Loucy (cell line): ENCODE measurements around the gene CCDC92B.

Experiments
- H2AFZ ChIP-seq: fragments of 200-600 bp; sonication (generic); 2 replicates; pipeline ENCODE4 v1.6.0; 2016; ENCODE audit warnings: antibody characterized with exemption, mild to moderate bottlenecking, low read length, moderate library complexity
- H3F3A ChIP-seq: fragments of 200-600 bp; 2 replicates; pipeline ENCODE4 v1.6.0; 2016; ENCODE audit warnings: antibody characterized with exemption, low read depth, mild to moderate bottlenecking
- H3K27me3 ChIP-seq: fragments of 200-600 bp; sonication (generic); 2 replicates; pipeline ENCODE4 v1.6.1; 2014; ENCODE audit warnings: low read length, mild to moderate bottlenecking; ENCODE audit not compliant: insufficient read depth, poor library complexity, severe bottlenecking
- H3K36me3 ChIP-seq: fragments of 200-600 bp; sonication (generic); 2 replicates; pipeline ENCODE4 v1.6.1; 2016; ENCODE audit warnings: low read length; ENCODE audit not compliant: insufficient read depth
- H3K4me1 ChIP-seq: fragments of 200-600 bp; sonication (generic); 2 replicates; pipeline ENCODE4 v1.5.1; 2014; ENCODE audit warnings: low read length, mild to moderate bottlenecking; ENCODE audit not compliant: insufficient read depth, poor library complexity, severe bottlenecking
- H3K4me2 ChIP-seq: fragments of 200-600 bp; sonication (generic); 2 replicates; pipeline ENCODE4 v1.6.0; 2014; ENCODE audit warnings: antibody characterized with exemption, low read length, low read depth, mild to moderate bottlenecking; ENCODE audit not compliant: poor library complexity, severe bottlenecking
- H3K4me3 ChIP-seq: fragments of 200-600 bp; sonication (generic); 2 replicates; pipeline ENCODE4 v1.5.1; 2014; ENCODE audit warnings: low read length, mild to moderate bottlenecking, mixed read lengths; ENCODE audit not compliant: poor library complexity, severe bottlenecking
- H3K79me2 ChIP-seq: fragments of 200-600 bp; sonication (generic); 2 replicates; pipeline ENCODE4 v1.6.1; 2014; ENCODE audit warnings: low read length; ENCODE audit not compliant: insufficient read depth
- H3K9ac ChIP-seq: fragments of 200-600 bp; sonication (generic); 2 replicates; pipeline ENCODE4 v1.6.0; 2014; ENCODE audit warnings: mild to moderate bottlenecking, low read depth, low read length, moderate library complexity; ENCODE audit not compliant: poor library complexity, severe bottlenecking
- H3K9me2 ChIP-seq: fragments of 200-600 bp; sonication (generic); replicated peaks from 2 replicates; pipeline ENCODE4 v1.6.1; 2016; ENCODE audit warnings: low read depth, low read length, mixed read lengths
- H3K9me3 ChIP-seq: fragments of 200-600 bp; sonication (generic); 2 replicates; pipeline ENCODE4 v1.6.1; 2014; ENCODE audit warnings: mild to moderate bottlenecking, antibody characterized with exemption, low read length, low read depth; ENCODE audit not compliant: insufficient read depth
- H4K20me1 ChIP-seq: fragments of 200-600 bp; sonication (generic); 2 replicates; pipeline ENCODE4 v1.6.0; 2014; ENCODE audit warnings: antibody characterized with exemption, low read length, mild to moderate bottlenecking; ENCODE audit not compliant: insufficient read depth, poor library complexity, severe bottlenecking
- EZH2phosphoT487 ChIP-seq: fragments of 200-600 bp; IDR thresholded peaks from 2 replicates; pipeline ENCODE4 v1.6.1; 2018; ENCODE audit warnings: antibody characterized with exemption, mild to moderate bottlenecking, moderate library complexity, borderline replicate concordance
- TF ChIP-seq, protein P1 (sequence below): fragments of 200-600 bp; sonication (generic); conservative IDR thresholded peaks from 2 replicates; pipeline ENCODE4 v1.5.1; 2014; ENCODE audit warnings: mild to moderate bottlenecking, antibody characterized with exemption, low read length

Gene CCDC92B

DNA sequence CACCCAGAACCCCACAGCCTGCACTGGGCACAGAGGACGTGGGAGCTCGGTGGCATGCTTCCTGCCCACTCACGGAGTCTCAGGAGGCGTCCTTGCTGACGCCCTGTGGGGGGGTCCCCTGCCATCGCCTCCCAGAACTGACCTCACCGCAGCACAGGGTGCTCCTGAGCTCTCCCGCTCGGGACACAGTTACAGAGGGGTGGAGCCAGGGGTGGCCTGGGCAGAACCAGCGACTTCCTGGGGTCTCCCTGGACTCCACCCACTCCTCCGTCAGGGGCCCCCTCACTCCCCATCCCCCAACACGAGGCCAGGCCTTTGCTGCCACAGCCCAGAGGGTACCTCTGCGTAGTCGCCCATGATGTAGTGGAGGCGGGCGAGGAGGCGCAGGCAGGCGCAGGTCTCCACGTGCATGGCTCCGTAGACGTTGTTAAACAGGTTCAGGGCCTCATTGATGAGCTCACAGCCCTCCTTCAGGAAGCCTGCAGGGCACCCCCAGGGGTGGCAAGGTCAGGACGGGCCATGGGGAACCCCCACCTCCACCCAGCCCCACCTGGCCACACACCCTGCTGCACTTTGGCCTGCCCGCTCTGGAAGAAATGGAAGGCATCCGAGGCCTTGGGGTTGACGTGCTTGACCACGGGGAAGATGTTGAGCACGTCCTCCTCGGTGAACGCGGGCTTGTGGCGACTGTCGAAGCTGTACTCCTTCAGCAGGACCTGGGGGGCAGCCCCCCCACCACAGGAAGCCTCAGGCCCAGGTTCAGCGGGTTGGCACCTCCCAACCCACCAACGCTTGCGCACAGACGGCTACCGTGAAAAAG is 55.7 kb downstream of the CCDC92B start:
- Histone ChIP-seq H3K9ac (no peak overlapping the region), H3K9me2 (no peaks in the 10 kb centered on the region), H2AFZ (no peak overlapping the region), H3K4me3 (no peak overlapping the region), H3K27me3 (no peaks in the 10 kb centered on the region), H3K36me3 (peaks cover 37% of the 10 kb centered on the region; the same call in 1 of the 2 replicates), H3F3A (no peaks in the 10 kb centered on the region), H4K20me1 (no peaks in the 10 kb centered on the region), H3K4me2 (no peak overlapping the region), H3K9me3 (no peaks in the 10 kb centered on the region), H3K4me1 (no peaks in the 10 kb centered on the region), H3K79me2 (no peaks in the 10 kb centered on the region)
- TF ChIP-seq, protein P1, sequence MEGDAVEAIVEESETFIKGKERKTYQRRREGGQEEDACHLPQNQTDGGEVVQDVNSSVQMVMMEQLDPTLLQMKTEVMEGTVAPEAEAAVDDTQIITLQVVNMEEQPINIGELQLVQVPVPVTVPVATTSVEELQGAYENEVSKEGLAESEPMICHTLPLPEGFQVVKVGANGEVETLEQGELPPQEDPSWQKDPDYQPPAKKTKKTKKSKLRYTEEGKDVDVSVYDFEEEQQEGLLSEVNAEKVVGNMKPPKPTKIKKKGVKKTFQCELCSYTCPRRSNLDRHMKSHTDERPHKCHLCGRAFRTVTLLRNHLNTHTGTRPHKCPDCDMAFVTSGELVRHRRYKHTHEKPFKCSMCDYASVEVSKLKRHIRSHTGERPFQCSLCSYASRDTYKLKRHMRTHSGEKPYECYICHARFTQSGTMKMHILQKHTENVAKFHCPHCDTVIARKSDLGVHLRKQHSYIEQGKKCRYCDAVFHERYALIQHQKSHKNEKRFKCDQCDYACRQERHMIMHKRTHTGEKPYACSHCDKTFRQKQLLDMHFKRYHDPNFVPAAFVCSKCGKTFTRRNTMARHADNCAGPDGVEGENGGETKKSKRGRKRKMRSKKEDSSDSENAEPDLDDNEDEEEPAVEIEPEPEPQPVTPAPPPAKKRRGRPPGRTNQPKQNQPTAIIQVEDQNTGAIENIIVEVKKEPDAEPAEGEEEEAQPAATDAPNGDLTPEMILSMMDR: no peak
- no peak for TF ChIP-seq EZH2phosphoT487

GRCh38 chr17:2692781-2693135 is 56.7 kb downstream of the CCDC92B start:
- peaks cover 29% of the 10 kb centered on the region; the same call in 1 of the 2 replicates for H3K36me3 ChIP-seq
- no peaks in the 10 kb centered on the region for H3K9me3 ChIP-seq
- no peaks in the 10 kb centered on the region for H3K4me1 ChIP-seq
- no peaks in the 10 kb centered on the region for H3K9me2 ChIP-seq
- no peak overlapping the region for H2AFZ ChIP-seq
- H3K27me3 ChIP-seq: no peaks in the 10 kb centered on the region
- no peak overlapping the region for H3K4me2 ChIP-seq
- H3K79me2 ChIP-seq: no peaks in the 10 kb centered on the region
- no peaks in the 10 kb centered on the region for H4K20me1 ChIP-seq
- H3F3A ChIP-seq: no peaks in the 10 kb centered on the region
- TF ChIP-seq EZH2phosphoT487: no peak
- TF ChIP-seq, protein P1: no peak
- H3K4me3 ChIP-seq: no peak overlapping the region
- H3K9ac ChIP-seq: no peak overlapping the region

- Histone ChIP-seq H3K27me3 (no peaks in the 10 kb centered on the region), H3K36me3 (peaks cover 24% of the 10 kb centered on the region; the same call in 1 of the 2 replicates), H3K9me3 (no peaks in the 10 kb centered on the region), H3K9ac (no peak overlapping the region), H3K4me3 (no peak overlapping the region), H3K79me2 (no peaks in the 10 kb centered on the region), H3K4me2 (no peak overlapping the region), H2AFZ (no peak overlapping the region), H3K4me1 (no peaks in the 10 kb centered on the region), H3K9me2 (no peaks in the 10 kb centered on the region), H3F3A (no peaks in the 10 kb centered on the region), H4K20me1 (no peaks in the 10 kb centered on the region)
- TF ChIP-seq, protein P1: no peak
- TF ChIP-seq EZH2phosphoT487: no peak
Observed at GRCh38 chr17:2691965-2692780, 57.3 kb downstream of the CCDC92B start.
